ENCODE measurements around the gene UNC50. TPM values are rescaled to one million over a fixed set of nuclear protein-coding genes. Genes with fewer than 3 reads are reported as not detected.
A peak's percentile ranks its signal among the peaks of the same experiment; 100 is the strongest.

Gene UNC50
- total and polyA plus RNA-seq, 2 donors (not counting 1 experiment from before 2014, with no cell fraction given), result 27.2 to 38.8 TPM

- Histone ChIP-seq H3K27me3 (replicated peaks in 1 of 4; ENCODE audit: control extremely low read depth in 1 of 4, control insufficient read depth in 3 of 4, insufficient read depth in 4 of 4, low read length in 3 of 4) (no peaks in the 10 kb centered on the region), H3K9me3 (ENCODE audit: control extremely low read depth in 1 of 3, control insufficient read depth in 2 of 3, insufficient read depth in 1 of 3, low read length in 2 of 3) (no peaks in the 10 kb centered on the region), H3K9ac (ENCODE audit: low read length) (no peak overlapping the region), H3K36me3 (replicated peaks in 1 of 2; ENCODE audit: control extremely low read depth in 1 of 2, control insufficient read depth in 1 of 2, extremely low read depth in 1 of 2, insufficient read depth in 2 of 2, low read length in 1 of 2) (no peaks in the 10 kb centered on the region), H3K4me2 (replicated peaks; ENCODE audit: low read depth, low read length, poor library complexity, severe bottlenecking) (no peak overlapping the region), H4K20me1 (ENCODE audit: control insufficient read depth, insufficient read depth, low read length, poor library complexity, severe bottlenecking) (no peaks in the 10 kb centered on the region), H3K79me2 (ENCODE audit: control insufficient read depth, insufficient read depth, low read length) (peaks cover 5% of the 10 kb centered on the region), H2AFZ (ENCODE audit: insufficient read depth, low read depth, low read length, poor library complexity, severe bottlenecking) (no peak overlapping the region), H3K4me1 (ENCODE audit: control insufficient read depth in 2 of 2, insufficient read depth in 2 of 2, low read length in 2 of 2) (no peaks in the 10 kb centered on the region), H3K27ac (ENCODE audit: low read length in 2 of 2) (no peak overlapping the region), H3K4me3 (ENCODE audit: control extremely low read depth in 1 of 5, extremely low read depth in 1 of 5, insufficient read depth in 1 of 5, low read depth in 2 of 5, low read length in 4 of 5) (no peak overlapping the region)
- DNase-seq (no peak), ATAC-seq (ENCODE audit: low read depth) (no peak)
- Mint-ChIP-seq H3K9me3 (ENCODE audit: insufficient read depth) (no peaks in the 10 kb centered on the region), H3K4me3 (no peak overlapping the region), H3K27ac (no peak overlapping the region), H3K27me3 (no peaks in the 10 kb centered on the region), H3K4me1 (peaks cover 28% of the 10 kb centered on the region)
- intact Hi-C loops (cut with micrococcal nuclease), result loop anchor here (2.0 kb wide), 1 partner anchor 236 kb away; no protein-coding TSS in a partner anchor
- 72% methylated on average over 3 of the region's 4 CpGs for WGBS (ENCODE audit: insufficient coverage)
- CTCF ChIA-PET, result interaction anchor here (0.6 to 2.5 kb wide), 15 partner anchors 11 to 383 kb away, joined by 3 to 124 read pairs (median 7); partner anchors contain the start of gene MGAT4A
- POLR2A ChIA-PET, result interaction anchor here (0.7 kb wide), 1 partner anchor 50 kb away, joined by 4 read pairs; no protein-coding TSS in a partner anchor
- no peak for TF ChIP-seq CTCF (IDR thresholded peaks at IDR 0.05)
- TF ChIP-seq EZH2 (IDR thresholded peaks at IDR 0.05; ENCODE audit: borderline replicate concordance, insufficient read depth, low read depth, low read length, poor library complexity, severe bottlenecking), result no peak
Observed at GRCh38 chr2:98648451-98648850, 40.1 kb downstream of the UNC50 start.

GRCh38 chr2:98649135-98649991 lies 41.0 kb downstream of the UNC50 start:
- Mint-ChIP-seq H3K27me3 (no peaks in the 10 kb centered on the region), H3K27ac (no peak overlapping the region), H3K9me3 (ENCODE audit: insufficient read depth) (no peaks in the 10 kb centered on the region), H3K4me1 (peaks cover 24% of the 10 kb centered on the region), H3K4me3 (no peak overlapping the region)
- H3K27me3 ChIP-seq (replicated peaks in 1 of 4; ENCODE audit: control extremely low read depth in 1 of 4, control insufficient read depth in 3 of 4, insufficient read depth in 4 of 4, low read length in 3 of 4), result no peaks in the 10 kb centered on the region
- ChIA-PET CTCF (interaction anchor here (0.6 to 2.5 kb wide), 58 partner anchors 11 to 841 kb away, joined by 3 to 124 read pairs (median 4); partner anchors contain the start of genes COA5, MGAT4A, MITD1 and MRPL30), POLR2A (interaction anchor here (0.7 kb wide), 1 partner anchor 49 kb away, joined by 4 read pairs; no protein-coding TSS in a partner anchor)
- no peaks in the 10 kb centered on the region for H4K20me1 ChIP-seq (ENCODE audit: control insufficient read depth, insufficient read depth, low read length, poor library complexity, severe bottlenecking)
- H3K9me3 ChIP-seq (ENCODE audit: control extremely low read depth in 1 of 3, control insufficient read depth in 2 of 3, insufficient read depth in 1 of 3, low read length in 2 of 3), result no peaks in the 10 kb centered on the region
- H3K36me3 ChIP-seq (replicated peaks in 1 of 2; ENCODE audit: control extremely low read depth in 1 of 2, control insufficient read depth in 1 of 2, extremely low read depth in 1 of 2, insufficient read depth in 2 of 2, low read length in 1 of 2), result no peaks in the 10 kb centered on the region
- intact Hi-C loops (cut with micrococcal nuclease), result loop anchor here (1.0 to 2.0 kb wide), 4 partner anchors 188 to 530 kb away; no protein-coding TSS in a partner anchor
- TF ChIP-seq EZH2 (IDR thresholded peaks at IDR 0.05; ENCODE audit: borderline replicate concordance, insufficient read depth, low read depth, low read length, poor library complexity, severe bottlenecking) (no peak), CTCF (IDR thresholded peaks at IDR 0.05) (peak; percentile 98)
- peak; percentile 85 for DNase-seq
- WGBS (ENCODE audit: insufficient coverage), result 0% methylated on average over 1 of the region's 4 CpGs
- no peaks in the 10 kb centered on the region for H3K4me1 ChIP-seq (ENCODE audit: control insufficient read depth in 2 of 2, insufficient read depth in 2 of 2, low read length in 2 of 2)
- no peak overlapping the region for H3K27ac ChIP-seq (ENCODE audit: low read length in 2 of 2)
- peak; percentile 99 for ATAC-seq (ENCODE audit: low read depth)
- peaks cover 5% of the 10 kb centered on the region for H3K79me2 ChIP-seq (ENCODE audit: control insufficient read depth, insufficient read depth, low read length)
- no peak overlapping the region for H3K4me3 ChIP-seq (ENCODE audit: control extremely low read depth in 1 of 5, extremely low read depth in 1 of 5, insufficient read depth in 1 of 5, low read depth in 2 of 5, low read length in 4 of 5)
- H3K4me2 ChIP-seq (replicated peaks; ENCODE audit: low read depth, low read length, poor library complexity, severe bottlenecking), result no peak overlapping the region
- no peak overlapping the region for H2AFZ ChIP-seq (ENCODE audit: insufficient read depth, low read depth, low read length, poor library complexity, severe bottlenecking)
- no peak overlapping the region for H3K9ac ChIP-seq (ENCODE audit: low read length)

All from B cell (primary cell).